ENCODE data around the gene ADSS1. TPM values are rescaled to one million over a fixed set of nuclear protein-coding genes. Genes with fewer than 3 reads are reported as not detected.

Gene ADSS1
- total and polyA plus RNA-seq, 4 donors: 5.3 to 9.3 (median 7.1) TPM

GRCh38 chr14:104676694-104677511 is 47.1 kb upstream of the ADSS1 start:
- Histone ChIP-seq H3K4me1 (ENCODE audit: control insufficient read depth in 5 of 5, insufficient read depth in 5 of 5, low read length in 5 of 5) (peaks cover 7 to 41% (median 34%) of the 10 kb centered on the region in 5 donors), H3K9ac (ENCODE audit: insufficient read depth in 1 of 2, low read length in 2 of 2) (peak overlapping the region in 1 of 2 donors; percentile 25), H3K9me3 (ENCODE audit: control insufficient read depth in 4 of 4, insufficient read depth in 3 of 4, low read length in 3 of 4) (no peaks in the 10 kb centered on the region), H3K27me3 (ENCODE audit: control insufficient read depth in 3 of 3, insufficient read depth in 3 of 3, low read length in 2 of 3) (no peaks in the 10 kb centered on the region), H3K4me3 (no peak overlapping the region), H3K27ac (ENCODE audit: low read depth in 1 of 2, low read length in 1 of 2) (peak overlapping the region; percentile 77 to 84), H3K36me3 (ENCODE audit: control insufficient read depth in 4 of 4, insufficient read depth in 4 of 4, low read length in 4 of 4) (no peaks in the 10 kb centered on the region)
- WGBS, 2 donors: 17 to 27% methylated on average over 24 to 29 of the region's 29 CpGs
- DNase-seq (peak; percentile 45 to 62 (median 62)), ATAC-seq (ENCODE audit: insufficient read depth, low FRiP score) (no peak)
- TF ChIP-seq, protein P1, sequence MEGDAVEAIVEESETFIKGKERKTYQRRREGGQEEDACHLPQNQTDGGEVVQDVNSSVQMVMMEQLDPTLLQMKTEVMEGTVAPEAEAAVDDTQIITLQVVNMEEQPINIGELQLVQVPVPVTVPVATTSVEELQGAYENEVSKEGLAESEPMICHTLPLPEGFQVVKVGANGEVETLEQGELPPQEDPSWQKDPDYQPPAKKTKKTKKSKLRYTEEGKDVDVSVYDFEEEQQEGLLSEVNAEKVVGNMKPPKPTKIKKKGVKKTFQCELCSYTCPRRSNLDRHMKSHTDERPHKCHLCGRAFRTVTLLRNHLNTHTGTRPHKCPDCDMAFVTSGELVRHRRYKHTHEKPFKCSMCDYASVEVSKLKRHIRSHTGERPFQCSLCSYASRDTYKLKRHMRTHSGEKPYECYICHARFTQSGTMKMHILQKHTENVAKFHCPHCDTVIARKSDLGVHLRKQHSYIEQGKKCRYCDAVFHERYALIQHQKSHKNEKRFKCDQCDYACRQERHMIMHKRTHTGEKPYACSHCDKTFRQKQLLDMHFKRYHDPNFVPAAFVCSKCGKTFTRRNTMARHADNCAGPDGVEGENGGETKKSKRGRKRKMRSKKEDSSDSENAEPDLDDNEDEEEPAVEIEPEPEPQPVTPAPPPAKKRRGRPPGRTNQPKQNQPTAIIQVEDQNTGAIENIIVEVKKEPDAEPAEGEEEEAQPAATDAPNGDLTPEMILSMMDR (IDR thresholded peaks at IDR 0.05; ENCODE audit: control extremely low read depth, extremely low read depth): no peak

- TF ChIP-seq, protein P1 (IDR thresholded peaks at IDR 0.05; ENCODE audit: control extremely low read depth, extremely low read depth): no peak
- Histone ChIP-seq H3K9ac (ENCODE audit: insufficient read depth in 1 of 2, low read length in 2 of 2) (peak overlapping the region; percentile 47 to 68), H3K9me3 (ENCODE audit: control insufficient read depth in 4 of 4, insufficient read depth in 3 of 4, low read length in 3 of 4) (no peaks in the 10 kb centered on the region), H3K27ac (ENCODE audit: low read depth in 1 of 2, low read length in 1 of 2) (peak overlapping the region; percentile 77 to 84), H3K4me1 (ENCODE audit: control insufficient read depth in 5 of 5, insufficient read depth in 5 of 5, low read length in 5 of 5) (peaks cover 7 to 49% (median 40%) of the 10 kb centered on the region in 5 donors), H3K27me3 (ENCODE audit: control insufficient read depth in 3 of 3, insufficient read depth in 3 of 3, low read length in 2 of 3) (no peaks in the 10 kb centered on the region), H3K4me3 (peak overlapping the region; percentile 20), H3K36me3 (ENCODE audit: control insufficient read depth in 4 of 4, insufficient read depth in 4 of 4, low read length in 4 of 4) (no peaks in the 10 kb centered on the region)
- ATAC-seq (ENCODE audit: insufficient read depth, low FRiP score) (peak; percentile 76), DNase-seq (peak; percentile 87 to 90 (median 88))
- WGBS, 2 donors: 0 to 1% methylated on average over 43 of the region's 43 CpGs
These were observed 46.3 kb upstream of the ADSS1 start for GRCh38 chr14:104677512-104678332.

- Histone ChIP-seq H3K27ac (ENCODE audit: low read depth in 1 of 2, low read length in 1 of 2) (peak overlapping the region; percentile 77 to 84), H3K4me3 (peak overlapping the region; percentile 20), H3K9ac (ENCODE audit: insufficient read depth in 1 of 2, low read length in 2 of 2) (peak overlapping the region; percentile 47 to 68), H3K9me3 (ENCODE audit: control insufficient read depth in 4 of 4, insufficient read depth in 3 of 4, low read length in 3 of 4) (no peaks in the 10 kb centered on the region), H3K36me3 (ENCODE audit: control insufficient read depth in 4 of 4, insufficient read depth in 4 of 4, low read length in 4 of 4) (no peaks in the 10 kb centered on the region), H3K27me3 (ENCODE audit: control insufficient read depth in 3 of 3, insufficient read depth in 3 of 3, low read length in 2 of 3) (no peaks in the 10 kb centered on the region), H3K4me1 (ENCODE audit: control insufficient read depth in 5 of 5, insufficient read depth in 5 of 5, low read length in 5 of 5) (peaks cover 7 to 55% (median 42%) of the 10 kb centered on the region in 5 donors)
- TF ChIP-seq, protein P1 (IDR thresholded peaks at IDR 0.05; ENCODE audit: control extremely low read depth, extremely low read depth): no peak
- WGBS, 2 donors: 13 to 23% methylated on average over 13 of the region's 13 CpGs
- ATAC-seq (ENCODE audit: insufficient read depth, low FRiP score): no peak
- DNase-seq: peak; percentile 81 to 89 (median 84)
These were observed 45.7 kb upstream of the ADSS1 start for GRCh38 chr14:104678346-104678745.

Data from lung (tissue), 12 donors.